NOMO-1 treated with DMSO at 0.1 percent for 48 hours (cell line): Measurements from ENCODE around the gene RFX2.
"Not testable (repeated sequence)": the region's sequence is repeated elsewhere in the genome, so short reads cannot be mapped to it uniquely, and the experiment has no call there.

ENCODE experiments used
- DNase-seq: peaks from one replicate; lab custom pipeline; 2025; ENCODE audit not compliant: unreplicated experiment; lab: John Stamatoyannopoulos, UW

The RFX2 gene

GRCh38 chr19:6017576-6017975 lies 92.7 kb downstream of the RFX2 start:
- no peak for DNase-seq

- DNase-seq = no peak
These were observed 94.3 kb downstream of the RFX2 start for GRCh38 chr19:6015841-6016545.

- DNase-seq = no peak
These were observed 95.7 kb downstream of the RFX2 start for GRCh38 chr19:6014551-6015135.

- no peak for DNase-seq
These were observed 97.7 kb downstream of the RFX2 start for GRCh38 chr19:6012426-6013170.

- no peak for DNase-seq
These were observed 98.5 kb downstream of the RFX2 start for GRCh38 chr19:6011794-6012193.

- no peak for DNase-seq
These were observed 99.1 kb downstream of the RFX2 start for GRCh38 chr19:6011206-6011605.

- DNase-seq = no peak
These were observed 100.2 kb downstream of the RFX2 start for GRCh38 chr19:6010107-6010506.

- no peak for DNase-seq
These were observed 102.4 kb downstream of the RFX2 start for GRCh38 chr19:6007866-6008265.

- no peak for DNase-seq
These were observed 103.4 kb downstream of the RFX2 start for GRCh38 chr19:6006896-6007295.

- not testable (repeated sequence) for DNase-seq
These were observed 104.2 kb downstream of the RFX2 start for GRCh38 chr19:6006070-6006446.

GRCh38 chr19:6005321-6006069 lies 104.8 kb downstream of the RFX2 start:
- DNase-seq = no peak

GRCh38 chr19:6003976-6004375 lies 106.3 kb downstream of the RFX2 start:
- DNase-seq = no peak

GRCh38 chr19:6002591-6002990 lies 107.7 kb downstream of the RFX2 start:
- no peak for DNase-seq

GRCh38 chr19:6000228-6000847 lies 110.0 kb downstream of the RFX2 start:
- DNase-seq = no peak

- DNase-seq = no peak
These were observed 110.6 kb downstream of the RFX2 start for GRCh38 chr19:5999693-6000092.

GRCh38 chr19:5997371-5997770 lies 112.9 kb downstream of the RFX2 start:
- DNase-seq = no peak

- no peak for DNase-seq
These were observed 113.5 kb downstream of the RFX2 start for GRCh38 chr19:5996623-5997320.

- no peak for DNase-seq
These were observed 114.2 kb downstream of the RFX2 start for GRCh38 chr19:5996102-5996501.

GRCh38 chr19:5995606-5996005 lies 114.7 kb downstream of the RFX2 start:
- no peak for DNase-seq

- DNase-seq = no peak
These were observed 115.7 kb downstream of the RFX2 start for GRCh38 chr19:5994405-5995165.
